IMR-90 (cell line): ENCODE results near the gene USF1.

ENCODE experiments used
- FOS ChIP-seq: fragments of 150-350 bp; IDR thresholded peaks from 2 replicates; pipeline ENCODE4 v1.6.1; 2016; ENCODE audit warnings: low read depth, low read length
- MAZ ChIP-seq: IDR thresholded peaks from 2 replicates; pipeline ENCODE4 v1.6.1; 2012; ENCODE audit warnings: low read depth, mild to moderate bottlenecking, low read length, improper control_type of control experiment, moderate library complexity, borderline replicate concordance
- RAD21 ChIP-seq: IDR thresholded peaks from 2 replicates; pipeline ENCODE4 v1.6.1; 2012; ENCODE audit warnings: low read length, improper control_type of control experiment
- RFX5 ChIP-seq: IDR thresholded peaks from 2 replicates; pipeline ENCODE4 v1.8.0; 2012; ENCODE audit warnings: low read depth, mild to moderate bottlenecking, low read length, moderate library complexity
- TF ChIP-seq, protein P1 (sequence below): conservative IDR thresholded peaks from 2 replicates; pipeline ENCODE4 v1.5.1; 2012; ENCODE audit warnings: mild to moderate bottlenecking, low read depth, low read length, improper control_type of control experiment
- TF ChIP-seq, protein P2 (sequence below): fragments of 150-350 bp; IDR thresholded peaks from 2 replicates; pipeline ENCODE4 v1.6.1; 2017; ENCODE audit warnings: mild to moderate bottlenecking, antibody characterized with exemption, low read length, low read depth

DNA sequence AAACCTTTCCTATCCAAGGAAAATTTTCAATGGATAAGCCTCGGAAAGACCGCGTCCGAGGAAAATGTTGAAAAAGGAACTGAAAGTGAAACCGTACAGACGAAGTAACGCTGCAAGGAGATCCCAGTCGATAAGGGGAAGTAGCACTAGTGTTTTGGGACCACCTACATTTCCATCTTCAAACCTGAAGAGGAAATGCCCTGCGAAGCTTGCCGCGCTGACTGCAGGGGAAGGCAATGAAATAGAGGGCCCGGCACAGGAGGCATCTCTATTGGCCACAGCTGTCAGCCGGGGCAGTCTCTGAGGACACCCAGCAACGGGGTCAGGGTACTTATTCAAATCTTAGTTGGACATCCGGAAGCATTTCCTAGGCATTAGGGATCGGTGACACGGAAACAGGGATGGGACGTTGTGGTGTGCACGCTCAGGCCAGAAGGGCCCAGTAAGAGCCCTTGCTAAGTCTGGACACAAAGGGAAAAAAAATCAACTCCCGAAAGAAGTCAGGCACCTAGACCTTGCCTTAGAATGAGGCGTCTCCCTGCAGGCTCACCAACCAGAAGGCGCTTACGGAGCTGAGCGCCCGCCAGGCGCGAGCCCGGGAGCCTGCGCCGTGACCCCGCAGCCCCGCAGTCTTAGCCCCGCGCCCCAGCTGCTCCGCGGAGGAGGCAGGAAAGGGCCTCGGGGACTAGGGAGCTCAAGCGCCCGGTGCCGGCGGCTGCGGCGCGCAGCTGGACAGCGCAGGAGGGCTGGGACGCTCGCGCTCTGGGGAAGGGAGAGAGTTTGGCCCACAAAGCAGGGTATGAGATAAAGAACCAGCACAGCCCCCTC lies 655 bp downstream of the USF1 start:
- TF ChIP-seq, protein P1, sequence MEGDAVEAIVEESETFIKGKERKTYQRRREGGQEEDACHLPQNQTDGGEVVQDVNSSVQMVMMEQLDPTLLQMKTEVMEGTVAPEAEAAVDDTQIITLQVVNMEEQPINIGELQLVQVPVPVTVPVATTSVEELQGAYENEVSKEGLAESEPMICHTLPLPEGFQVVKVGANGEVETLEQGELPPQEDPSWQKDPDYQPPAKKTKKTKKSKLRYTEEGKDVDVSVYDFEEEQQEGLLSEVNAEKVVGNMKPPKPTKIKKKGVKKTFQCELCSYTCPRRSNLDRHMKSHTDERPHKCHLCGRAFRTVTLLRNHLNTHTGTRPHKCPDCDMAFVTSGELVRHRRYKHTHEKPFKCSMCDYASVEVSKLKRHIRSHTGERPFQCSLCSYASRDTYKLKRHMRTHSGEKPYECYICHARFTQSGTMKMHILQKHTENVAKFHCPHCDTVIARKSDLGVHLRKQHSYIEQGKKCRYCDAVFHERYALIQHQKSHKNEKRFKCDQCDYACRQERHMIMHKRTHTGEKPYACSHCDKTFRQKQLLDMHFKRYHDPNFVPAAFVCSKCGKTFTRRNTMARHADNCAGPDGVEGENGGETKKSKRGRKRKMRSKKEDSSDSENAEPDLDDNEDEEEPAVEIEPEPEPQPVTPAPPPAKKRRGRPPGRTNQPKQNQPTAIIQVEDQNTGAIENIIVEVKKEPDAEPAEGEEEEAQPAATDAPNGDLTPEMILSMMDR: no peak
- no peak for TF ChIP-seq MAZ
- no peak for TF ChIP-seq RAD21
- no peak for TF ChIP-seq RFX5
- TF ChIP-seq, protein P2, sequence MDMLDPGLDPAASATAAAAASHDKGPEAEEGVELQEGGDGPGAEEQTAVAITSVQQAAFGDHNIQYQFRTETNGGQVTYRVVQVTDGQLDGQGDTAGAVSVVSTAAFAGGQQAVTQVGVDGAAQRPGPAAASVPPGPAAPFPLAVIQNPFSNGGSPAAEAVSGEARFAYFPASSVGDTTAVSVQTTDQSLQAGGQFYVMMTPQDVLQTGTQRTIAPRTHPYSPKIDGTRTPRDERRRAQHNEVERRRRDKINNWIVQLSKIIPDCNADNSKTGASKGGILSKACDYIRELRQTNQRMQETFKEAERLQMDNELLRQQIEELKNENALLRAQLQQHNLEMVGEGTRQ: no peak; the same call in 1 of the 2 replicates
- TF ChIP-seq FOS: no peak
